HG02943 (cell line): Measurements from ENCODE around the gene SLC31A1.

ENCODE experiments used
- ATAC-seq: cut with Tn5 transposase; IDR thresholded peaks from one replicate; pipeline ENCODE4 v1.9.1; 2021; ENCODE audit warnings: mild to moderate bottlenecking, low read depth, moderate library complexity; ENCODE audit not compliant: unreplicated experiment

The SLC31A1 gene

GRCh38 chr9:113301548-113301947, 80.2 kb downstream of the SLC31A1 start:
- ATAC-seq, result no peak

GRCh38 chr9:113302792-113303418, 81.6 kb downstream of the SLC31A1 start, which contains the start of gene RNF183:
RNF183 (minus strand) TSS chr9:113303376; CDS start chr9:113298184, 5,192 bp downstream.
- no peak for ATAC-seq

DNA sequence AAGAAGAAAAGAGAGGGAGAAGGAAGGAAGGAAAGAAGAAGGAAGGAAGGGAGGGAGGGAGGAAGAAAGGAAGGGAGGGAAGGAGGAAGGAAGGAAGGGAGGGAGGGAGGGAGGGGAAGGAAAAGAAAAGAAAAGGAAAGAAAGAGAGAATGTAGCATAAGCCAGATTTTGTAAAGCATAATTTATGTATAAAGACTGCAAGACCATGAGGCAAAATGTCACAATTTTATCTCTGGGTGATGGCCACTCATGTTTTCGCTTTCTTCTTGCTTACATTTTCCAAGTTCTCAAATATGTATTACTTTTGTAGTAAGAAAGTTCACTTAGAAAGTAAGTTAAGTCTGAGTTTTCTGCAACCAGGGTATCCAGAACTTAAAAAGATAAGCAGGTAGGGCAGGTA, 85.2 kb downstream of the SLC31A1 start:
- no peak for ATAC-seq

- ATAC-seq, result no peak
Measured at GRCh38 chr9:113307396-113307975, 86.1 kb downstream of the SLC31A1 start.

GRCh38 chr9:113309204-113309813, 88.0 kb downstream of the SLC31A1 start:
- ATAC-seq, result no peak

- no peak for ATAC-seq
Measured at GRCh38 chr9:113310538-113310937, 89.2 kb downstream of the SLC31A1 start.

GRCh38 chr9:113311961-113312360, 90.6 kb downstream of the SLC31A1 start:
- ATAC-seq, result no peak

- no peak for ATAC-seq
Measured at GRCh38 chr9:113313261-113313660, 91.9 kb downstream of the SLC31A1 start.
